ENCODE data around the gene ARMC8. TPM values are rescaled to one million over a fixed set of nuclear protein-coding genes. Genes with fewer than 3 reads are reported as not detected.

ARMC8 gene
- total and polyA plus RNA-seq, 2 donors (not counting 1 experiment from before 2014, with no cell fraction given) = 35.3 to 81.1 TPM

- Mint-ChIP-seq H3K27me3 (no peaks in the 10 kb centered on the region), H3K9me3 (ENCODE audit: insufficient read depth) (no peaks in the 10 kb centered on the region), H3K4me1 (no peaks in the 10 kb centered on the region), H3K4me3 (no peak overlapping the region), H3K27ac (no peak overlapping the region)
- no peaks in the 10 kb centered on the region for H3K79me2 ChIP-seq (ENCODE audit: control insufficient read depth, insufficient read depth, low read length)
- H3K9me3 ChIP-seq (ENCODE audit: control extremely low read depth in 1 of 3, control insufficient read depth in 2 of 3, insufficient read depth in 1 of 3, low read length in 2 of 3) = no peaks in the 10 kb centered on the region
- no peak overlapping the region for H3K9ac ChIP-seq (ENCODE audit: low read length)
- POLR2A ChIA-PET = no interaction called here
- no peak for ATAC-seq (ENCODE audit: low read depth)
- 73% methylated on average over 1 of the region's 2 CpGs for WGBS (ENCODE audit: insufficient coverage)
- H3K4me2 ChIP-seq (replicated peaks; ENCODE audit: low read depth, low read length, poor library complexity, severe bottlenecking) = no peak overlapping the region
- no peak overlapping the region for H3K4me3 ChIP-seq (ENCODE audit: control extremely low read depth in 1 of 5, extremely low read depth in 1 of 5, insufficient read depth in 1 of 5, low read depth in 2 of 5, low read length in 4 of 5)
- no peak overlapping the region for H3K27ac ChIP-seq (ENCODE audit: low read length in 2 of 2)
- TF ChIP-seq EZH2 (IDR thresholded peaks at IDR 0.05; ENCODE audit: borderline replicate concordance, insufficient read depth, low read depth, low read length, poor library complexity, severe bottlenecking) (no peak), CTCF (IDR thresholded peaks at IDR 0.05) (no peak)
- no peaks in the 10 kb centered on the region for H3K4me1 ChIP-seq (ENCODE audit: control insufficient read depth in 2 of 2, insufficient read depth in 2 of 2, low read length in 2 of 2)
- CTCF ChIA-PET = no interaction called here
- intact Hi-C loops (cut with micrococcal nuclease) = no loop called here
- peaks cover 0 to 20% of the 10 kb centered on the region in 2 experiments for H3K36me3 ChIP-seq (replicated peaks in 1 of 2; ENCODE audit: control extremely low read depth in 1 of 2, control insufficient read depth in 1 of 2, extremely low read depth in 1 of 2, insufficient read depth in 2 of 2, low read length in 1 of 2)
- H2AFZ ChIP-seq (ENCODE audit: insufficient read depth, low read depth, low read length, poor library complexity, severe bottlenecking) = no peak overlapping the region
- no peak for DNase-seq
- H3K27me3 ChIP-seq (replicated peaks in 1 of 4; ENCODE audit: control extremely low read depth in 1 of 4, control insufficient read depth in 3 of 4, insufficient read depth in 4 of 4, low read length in 3 of 4) = no peaks in the 10 kb centered on the region
- H4K20me1 ChIP-seq (ENCODE audit: control insufficient read depth, insufficient read depth, low read length, poor library complexity, severe bottlenecking) = no peaks in the 10 kb centered on the region
Observed at GRCh38 chr3:138263104-138263503, 76.0 kb downstream of the ARMC8 start.

- no peak for TF ChIP-seq EZH2 (IDR thresholded peaks at IDR 0.05; ENCODE audit: borderline replicate concordance, insufficient read depth, low read depth, low read length, poor library complexity, severe bottlenecking)
- TF ChIP-seq CTCF (IDR thresholded peaks at IDR 0.05) = no peak
- Histone ChIP-seq H3K79me2 (ENCODE audit: control insufficient read depth, insufficient read depth, low read length) (no peaks in the 10 kb centered on the region), H3K9me3 (ENCODE audit: control extremely low read depth in 1 of 3, control insufficient read depth in 2 of 3, insufficient read depth in 1 of 3, low read length in 2 of 3) (no peaks in the 10 kb centered on the region), H3K27ac (ENCODE audit: low read length in 2 of 2) (no peak overlapping the region), H3K4me1 (ENCODE audit: control insufficient read depth in 2 of 2, insufficient read depth in 2 of 2, low read length in 2 of 2) (no peaks in the 10 kb centered on the region), H3K27me3 (replicated peaks in 1 of 4; ENCODE audit: control extremely low read depth in 1 of 4, control insufficient read depth in 3 of 4, insufficient read depth in 4 of 4, low read length in 3 of 4) (no peaks in the 10 kb centered on the region), H4K20me1 (ENCODE audit: control insufficient read depth, insufficient read depth, low read length, poor library complexity, severe bottlenecking) (no peaks in the 10 kb centered on the region), H3K9ac (ENCODE audit: low read length) (no peak overlapping the region), H3K4me2 (replicated peaks; ENCODE audit: low read depth, low read length, poor library complexity, severe bottlenecking) (no peak overlapping the region), H2AFZ (ENCODE audit: insufficient read depth, low read depth, low read length, poor library complexity, severe bottlenecking) (no peak overlapping the region), H3K36me3 (replicated peaks in 1 of 2; ENCODE audit: control extremely low read depth in 1 of 2, control insufficient read depth in 1 of 2, extremely low read depth in 1 of 2, insufficient read depth in 2 of 2, low read length in 1 of 2) (peaks cover 0 to 33% of the 10 kb centered on the region in 2 experiments), H3K4me3 (ENCODE audit: control extremely low read depth in 1 of 5, extremely low read depth in 1 of 5, insufficient read depth in 1 of 5, low read depth in 2 of 5, low read length in 4 of 5) (no peak overlapping the region)
- H3K9me3 Mint-ChIP-seq (ENCODE audit: insufficient read depth) = no peaks in the 10 kb centered on the region
- CTCF ChIA-PET = no interaction called here
- no peak for DNase-seq
- H3K27ac Mint-ChIP-seq = no peak overlapping the region
- POLR2A ChIA-PET = no interaction called here
- no peaks in the 10 kb centered on the region for H3K27me3 Mint-ChIP-seq
- intact Hi-C loops (cut with micrococcal nuclease) = no loop called here
- WGBS (ENCODE audit: insufficient coverage) = 100% methylated on average over 1 of the region's 1 CpG
- ATAC-seq (ENCODE audit: low read depth) = no peak
- H3K4me1 Mint-ChIP-seq = no peaks in the 10 kb centered on the region
- no peak overlapping the region for H3K4me3 Mint-ChIP-seq
Observed at GRCh38 chr3:138265745-138266144, 78.6 kb downstream of the ARMC8 start.

Measured in B cell (primary cell).